Hematopoietic multipotent progenitor cell treated with erythropoietin and hydrocortisone succinate and interleukin-3 and kit ligand, for 6 days (in vitro differentiated cells): ENCODE data around the gene ISG20L2.

Experiments used
- DNase-seq: peaks from one replicate; pipeline ENCODE4 v3.0.0-alpha.2; 2015

The ISG20L2 gene

DNA sequence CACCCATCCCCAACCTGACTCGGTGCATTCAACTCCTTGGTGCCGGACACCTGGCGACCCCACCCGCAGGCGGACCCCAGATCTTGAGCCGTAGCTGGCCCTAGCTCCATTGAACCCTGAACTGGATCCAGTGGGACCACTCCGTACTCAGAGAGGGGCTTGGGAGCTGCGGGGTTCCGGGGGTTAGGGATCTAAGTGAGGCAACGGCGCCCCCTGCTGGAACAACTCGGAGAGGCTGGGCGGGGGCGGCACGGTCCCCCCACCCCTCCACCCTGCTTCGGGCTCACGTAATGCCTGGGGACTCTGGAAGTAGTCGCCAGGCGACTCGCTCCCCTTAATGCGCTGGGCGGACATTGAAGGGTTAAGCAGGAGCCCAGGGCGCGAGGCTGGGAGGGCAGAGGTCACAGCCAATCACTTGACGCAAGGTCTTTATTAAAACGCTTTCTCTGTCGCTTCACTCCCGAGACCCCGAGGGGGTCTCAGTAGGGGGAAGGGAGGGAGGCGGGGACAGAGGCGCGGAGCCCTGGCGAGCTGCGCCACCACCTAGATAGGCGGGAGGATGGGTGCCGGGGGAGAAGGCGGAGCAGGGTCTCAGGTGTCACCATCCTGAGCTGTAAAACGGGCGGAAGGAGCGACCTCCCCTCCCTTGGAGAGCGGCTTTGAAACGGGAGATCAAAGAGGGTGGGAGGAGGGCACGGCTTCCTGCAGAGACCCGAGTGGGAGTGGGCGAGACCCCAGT lies 22.5 kb downstream of the ISG20L2 start:
- peak; percentile 67 for DNase-seq

DNA sequence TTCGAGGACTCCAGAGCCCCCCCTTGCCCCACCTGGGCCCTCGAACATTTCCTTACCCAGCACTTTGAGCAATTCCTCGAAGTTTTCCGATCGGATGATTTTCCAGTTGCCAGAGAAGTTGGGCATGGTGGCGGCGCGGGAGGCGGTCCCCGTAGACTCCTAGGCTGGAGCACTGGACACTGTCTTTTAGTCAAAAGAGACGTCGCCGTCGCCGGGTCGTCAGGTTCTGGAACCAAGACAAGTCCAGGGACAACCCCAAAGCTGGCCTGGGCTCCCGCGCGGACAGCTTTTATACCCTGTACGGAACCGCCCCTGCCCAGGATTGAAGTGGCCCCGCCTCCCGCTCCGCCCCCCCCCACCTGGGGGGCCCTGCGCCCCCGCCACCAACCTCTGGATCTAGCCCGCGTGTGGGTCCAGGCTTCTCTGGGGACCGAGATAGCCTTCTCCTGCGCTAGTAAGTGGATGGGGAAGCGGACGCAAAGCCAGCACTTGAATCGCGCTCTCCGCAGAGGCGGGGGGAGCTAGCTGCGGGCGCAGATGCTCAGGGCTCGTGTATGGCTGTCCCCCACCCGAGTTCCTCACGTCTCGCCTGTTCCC lies 23.1 kb downstream of the ISG20L2 start, which contains the start of gene CRABP2:
TSS of gene CRABP2 (minus strand) at position 263 of the 597 bp plus-strand sequence. CDS start at position 126, 137 bp downstream.
- no peak for DNase-seq

DNA sequence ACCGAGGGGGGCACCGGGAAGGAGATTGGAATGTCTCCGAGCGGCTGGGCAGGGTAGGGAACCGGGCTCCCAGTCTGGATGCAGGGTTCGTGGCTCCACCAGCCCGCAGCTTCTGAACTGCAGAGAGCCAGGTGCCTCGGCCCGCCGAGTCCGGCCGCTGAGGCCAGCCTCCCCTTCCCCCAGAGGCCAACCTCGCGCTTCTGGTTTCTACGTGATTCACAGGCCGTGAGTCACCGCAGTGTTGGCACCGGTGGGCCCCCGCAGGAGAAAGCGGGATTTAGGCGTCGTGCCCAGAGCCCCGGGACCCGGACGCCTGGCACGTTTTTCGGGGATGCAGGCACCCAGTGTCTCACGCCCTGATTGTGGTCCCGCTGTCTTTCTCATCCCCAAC lies 23.6 kb downstream of the ISG20L2 start:
- DNase-seq, result no peak

DNA sequence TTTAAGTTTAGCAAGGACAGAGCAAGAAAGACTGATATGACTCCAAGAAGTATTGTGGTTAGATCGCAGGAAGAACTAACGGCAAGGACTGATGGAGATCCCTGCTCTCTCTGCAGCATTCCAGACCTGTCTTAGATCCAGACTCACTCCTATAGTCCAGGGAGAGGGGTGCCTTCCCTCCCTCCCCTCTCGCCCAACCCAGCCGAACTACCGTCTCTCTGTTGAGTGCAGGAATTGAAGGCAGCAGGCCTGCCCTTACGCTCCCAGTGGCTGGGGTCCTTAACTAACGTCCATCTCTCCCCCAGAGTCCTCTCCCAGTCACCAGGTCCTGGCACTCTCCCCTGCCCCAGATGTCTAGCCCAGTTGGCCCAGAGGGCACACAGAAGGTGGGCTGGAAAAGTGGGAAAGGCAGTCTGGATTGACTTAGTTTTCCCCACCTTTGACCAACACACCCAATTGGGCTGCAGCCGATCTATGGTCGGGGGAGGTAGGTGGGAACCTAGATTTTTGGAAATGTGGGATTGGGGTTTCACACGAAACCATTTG lies 24.3 kb downstream of the ISG20L2 start:
- no peak for DNase-seq

DNA sequence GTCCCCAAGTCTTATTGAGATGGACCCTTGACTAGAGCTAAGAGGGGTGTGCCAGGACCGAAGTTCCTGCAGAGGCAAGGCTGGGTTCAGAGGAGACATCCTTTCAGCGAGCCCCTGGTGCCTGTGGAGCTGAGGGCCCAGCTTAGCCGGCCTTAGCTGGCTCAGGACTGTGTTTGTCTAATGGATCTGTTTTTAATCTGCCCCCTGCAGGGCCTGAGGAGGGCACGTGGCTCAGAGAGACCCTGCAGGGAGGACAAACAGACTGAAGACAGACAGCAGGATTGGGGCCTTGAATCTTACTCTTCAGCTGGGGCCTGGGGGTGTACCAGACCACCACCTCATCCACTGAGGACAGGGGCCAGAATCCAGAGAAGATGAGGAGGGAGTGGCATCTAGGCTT lies 24.8 kb downstream of the ISG20L2 start:
- no peak for DNase-seq

DNA sequence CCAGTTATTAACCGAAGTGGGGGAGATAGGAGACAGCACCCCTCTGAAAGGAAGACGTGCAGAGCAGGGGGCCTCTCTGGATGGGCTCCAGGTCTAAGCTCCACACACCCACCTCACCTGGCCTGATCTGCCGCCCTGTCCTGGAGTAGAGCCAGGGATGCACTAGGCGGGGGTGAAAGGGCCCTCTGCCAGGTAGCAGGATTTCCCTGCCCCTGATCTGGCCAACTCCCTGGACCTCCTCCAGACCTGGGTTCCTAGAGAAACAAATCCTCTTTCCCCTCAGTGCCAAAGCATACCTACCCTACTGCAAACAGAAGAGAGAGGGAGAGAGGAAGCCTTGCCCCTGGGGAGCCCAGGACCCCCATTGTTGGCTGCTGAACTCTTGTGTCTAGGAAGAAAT lies 25.2 kb downstream of the ISG20L2 start:
- no peak for DNase-seq

DNA sequence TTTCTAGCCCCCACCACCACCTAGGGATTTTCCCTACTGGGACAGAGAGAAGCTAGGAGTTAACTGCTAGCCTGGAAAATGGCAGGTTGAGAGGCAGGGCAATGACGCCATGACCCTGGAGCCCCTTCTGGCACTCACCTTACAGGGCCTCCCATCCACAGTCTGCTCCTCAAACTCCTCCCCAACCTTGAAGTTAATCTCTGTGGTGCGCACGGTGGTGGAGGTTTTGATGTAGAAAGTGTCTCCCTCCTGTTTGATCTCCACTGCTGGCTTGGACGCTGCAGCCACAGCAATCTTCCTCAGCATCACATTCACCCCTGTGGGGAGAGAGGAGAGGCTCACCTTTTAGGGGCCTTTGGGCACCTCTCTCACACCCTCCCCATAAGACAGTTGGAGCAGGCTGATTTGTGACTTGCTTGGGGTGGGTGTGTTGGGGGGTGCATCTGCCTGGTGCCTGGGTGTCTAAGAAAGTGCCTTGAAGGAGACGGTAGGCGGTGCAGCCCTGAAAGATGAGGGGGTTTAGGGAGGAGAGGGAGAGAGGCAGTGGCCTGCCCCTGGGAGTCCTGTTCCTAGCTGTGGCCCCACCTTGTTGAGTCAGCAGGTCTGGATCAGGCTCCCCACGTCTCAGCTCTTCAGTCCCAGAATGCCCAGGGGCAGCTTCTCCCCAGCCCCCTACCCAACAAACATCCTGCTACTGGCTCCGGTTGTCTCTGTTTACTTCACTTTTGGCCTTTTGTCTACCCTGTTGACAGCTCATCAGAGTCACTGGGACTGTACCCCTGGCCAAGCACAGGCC lies 27.6 kb downstream of the ISG20L2 start:
- DNase-seq, result no peak

DNA sequence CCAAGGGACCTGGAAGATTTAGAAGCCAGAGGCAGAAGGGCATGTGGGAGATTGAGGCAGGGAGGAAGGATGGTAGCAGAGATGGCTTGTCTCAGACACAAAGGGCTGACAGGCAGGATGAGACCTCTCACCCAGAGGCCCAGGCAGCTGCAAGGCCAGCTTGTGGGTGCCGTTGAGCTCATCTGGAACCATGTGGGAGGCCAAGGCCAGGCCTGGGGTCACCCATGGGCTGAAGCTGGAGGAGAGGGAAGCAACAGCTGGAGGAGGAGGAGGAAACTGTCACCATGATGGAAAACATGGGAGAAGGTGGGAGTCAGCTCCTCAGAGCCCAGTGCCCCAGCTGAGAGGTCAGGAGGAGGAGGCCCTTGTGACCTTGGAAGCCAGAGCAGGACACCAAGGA lies 29.6 kb downstream of the ISG20L2 start:
- DNase-seq, result no peak

DNA sequence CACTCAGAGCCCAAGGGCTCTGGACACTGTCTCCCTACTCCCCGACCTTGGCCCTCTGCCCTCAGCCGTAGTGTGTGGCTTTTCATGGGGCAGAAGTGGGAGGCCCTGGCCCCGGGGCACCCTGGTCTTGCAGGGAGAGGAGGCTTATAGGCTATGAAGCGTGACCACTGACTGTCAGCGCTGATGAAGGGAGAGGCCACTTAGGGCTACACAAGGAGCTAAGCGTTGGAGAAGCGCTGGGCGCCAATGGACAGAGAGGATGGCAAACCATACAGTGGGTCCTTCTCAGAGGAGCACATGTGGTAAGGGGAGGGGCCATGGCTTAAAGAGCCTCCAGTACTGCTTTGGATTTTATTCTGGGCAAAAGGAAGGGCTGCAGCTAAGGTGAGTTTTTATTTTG lies 31.1 kb downstream of the ISG20L2 start:
- no peak for DNase-seq

DNA sequence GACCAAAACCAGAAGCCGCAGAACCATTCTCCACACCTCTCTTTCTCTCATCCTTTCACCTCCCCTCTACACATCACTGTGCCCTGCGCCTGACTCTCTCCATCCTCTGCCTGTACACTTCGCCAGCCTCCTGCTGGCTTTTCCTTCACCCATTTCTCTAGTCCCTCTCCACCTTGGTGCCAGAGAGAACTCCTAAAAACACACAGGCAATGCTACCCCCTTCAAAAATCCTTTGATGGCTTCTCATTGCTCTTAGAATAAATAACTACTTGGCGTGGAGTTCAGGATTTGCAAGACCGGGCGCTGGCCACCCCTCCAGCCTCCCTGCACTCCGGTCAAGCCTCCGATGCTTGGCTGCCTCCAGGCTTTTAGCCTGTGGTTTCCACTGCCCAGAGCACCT lies 31.8 kb downstream of the ISG20L2 start:
- no peak for DNase-seq

DNA sequence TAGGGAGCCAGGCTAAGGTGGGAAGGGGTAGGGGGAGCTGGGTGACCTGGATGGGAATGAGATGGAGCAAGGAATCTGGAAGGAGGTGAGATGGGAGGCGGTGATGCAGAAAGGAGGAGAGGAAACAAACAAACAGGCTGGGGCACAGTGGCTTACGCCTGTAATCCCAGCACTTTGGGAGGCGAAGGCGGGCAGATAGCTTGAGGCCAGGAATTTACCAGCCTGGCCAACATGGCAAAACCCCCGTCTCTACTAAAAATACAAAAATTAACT lies 33.9 kb downstream of the ISG20L2 start:
- DNase-seq, result no peak

DNA sequence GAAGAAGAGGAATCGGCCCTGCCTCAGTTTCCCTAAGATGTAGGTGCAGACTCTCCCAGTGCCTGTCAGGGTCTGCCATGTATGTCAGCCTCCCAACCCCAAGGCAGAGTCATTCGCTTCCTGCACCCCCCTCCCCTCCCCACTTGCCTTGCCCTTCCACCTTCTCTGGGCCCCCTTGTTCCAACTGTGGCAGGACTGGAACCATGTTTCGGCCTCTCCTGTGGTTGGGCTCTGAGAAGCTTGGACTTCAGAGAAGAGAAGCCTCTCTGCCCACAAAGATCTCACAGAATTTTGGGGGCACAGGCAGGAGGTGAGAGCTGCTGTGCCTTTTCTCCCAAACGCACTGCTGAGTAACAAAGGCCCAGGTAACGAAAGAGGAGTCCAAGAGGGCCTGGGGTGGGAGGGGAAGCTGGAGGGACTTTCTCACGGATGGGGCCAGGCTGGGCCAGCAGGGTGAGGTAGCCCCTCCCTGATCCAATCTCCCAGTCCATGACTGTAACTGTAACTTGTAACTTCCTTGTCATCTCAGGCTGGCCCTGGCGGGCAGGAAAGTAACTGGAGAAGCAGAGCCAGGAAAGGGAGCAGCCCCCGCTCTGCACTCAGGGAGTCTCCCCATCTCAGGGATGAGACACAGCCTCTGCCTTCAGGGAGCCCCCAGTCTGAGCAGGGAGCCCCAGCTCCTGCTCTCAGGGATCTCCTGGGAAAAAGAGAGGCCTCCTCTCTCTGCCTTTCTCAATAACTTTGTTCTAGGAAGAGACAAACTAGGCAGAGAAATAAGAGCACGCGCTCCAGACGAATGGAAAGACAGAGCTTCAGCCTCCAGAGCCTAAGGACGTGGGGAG lies 34.5 kb downstream of the ISG20L2 start:
- no peak for DNase-seq

DNA sequence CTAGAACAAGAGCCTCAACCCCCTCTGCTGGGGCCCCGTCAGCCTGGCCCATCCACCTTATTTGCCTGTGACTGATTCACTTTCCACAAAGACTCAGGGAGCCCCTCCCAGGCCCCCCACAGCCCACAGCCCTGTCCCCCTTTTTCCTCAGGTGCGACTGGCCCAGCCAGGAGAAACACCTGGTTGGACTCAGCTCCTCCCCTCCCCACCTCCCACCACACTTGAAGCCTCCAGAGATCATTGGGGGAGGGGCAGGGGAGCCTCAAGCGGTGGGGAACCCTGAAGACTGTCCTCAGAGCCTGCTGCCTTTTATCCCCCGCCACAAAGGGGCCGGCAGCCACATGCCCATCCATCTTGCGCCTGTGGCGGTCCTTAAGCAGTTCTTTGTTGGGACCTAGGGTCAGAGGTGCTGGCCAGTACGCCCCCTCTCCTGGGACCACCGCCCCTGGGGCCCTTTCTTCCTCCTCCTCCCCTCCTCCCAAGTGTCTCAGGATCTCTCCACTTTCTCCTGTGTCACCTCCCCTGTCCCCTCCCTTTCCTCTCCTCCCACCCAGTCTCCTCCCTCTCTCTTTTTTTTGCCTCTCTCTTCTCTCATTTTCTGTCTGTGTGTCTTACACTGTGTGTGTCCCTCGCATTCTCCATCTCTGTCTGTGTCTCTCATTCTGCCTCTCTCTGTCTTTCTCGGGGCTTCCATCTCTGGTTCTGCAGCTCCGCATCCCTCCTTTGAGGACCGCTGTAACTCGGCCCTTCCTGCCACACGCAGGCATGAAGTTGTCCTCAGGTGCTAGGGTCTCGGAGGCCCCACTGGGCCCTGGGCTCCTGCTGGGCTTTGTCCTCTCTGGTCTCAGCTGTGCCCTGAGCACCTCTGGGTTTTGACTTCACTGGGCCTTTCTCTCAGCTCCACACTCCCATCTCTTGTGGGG lies 35.4 kb downstream of the ISG20L2 start:
- DNase-seq, result peak; percentile 57

DNA sequence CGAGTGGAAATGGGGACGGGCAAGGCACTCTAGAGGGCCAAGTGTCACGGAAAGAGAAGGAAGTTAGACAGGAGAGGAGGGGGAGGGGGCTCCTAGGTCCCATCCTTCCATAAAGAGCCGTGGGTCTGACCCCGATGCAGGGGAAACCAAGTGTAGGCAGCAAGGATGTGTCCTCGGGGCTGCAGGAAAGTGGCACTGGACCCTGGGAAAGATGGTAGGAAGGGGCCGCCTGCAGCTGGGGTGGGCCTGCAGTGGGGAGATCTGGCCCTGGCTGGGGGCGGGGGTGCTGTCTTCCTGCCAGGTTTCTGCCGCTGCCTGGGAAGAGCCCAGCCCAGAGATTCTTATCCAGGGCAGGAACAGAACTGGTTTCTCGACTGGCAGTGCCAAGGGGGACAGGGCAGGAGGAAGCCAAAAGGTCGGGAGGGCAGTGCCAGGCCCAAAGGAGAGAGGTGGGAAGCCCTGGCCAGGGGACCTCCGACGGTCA lies 36.1 kb downstream of the ISG20L2 start:
- no peak for DNase-seq

DNA sequence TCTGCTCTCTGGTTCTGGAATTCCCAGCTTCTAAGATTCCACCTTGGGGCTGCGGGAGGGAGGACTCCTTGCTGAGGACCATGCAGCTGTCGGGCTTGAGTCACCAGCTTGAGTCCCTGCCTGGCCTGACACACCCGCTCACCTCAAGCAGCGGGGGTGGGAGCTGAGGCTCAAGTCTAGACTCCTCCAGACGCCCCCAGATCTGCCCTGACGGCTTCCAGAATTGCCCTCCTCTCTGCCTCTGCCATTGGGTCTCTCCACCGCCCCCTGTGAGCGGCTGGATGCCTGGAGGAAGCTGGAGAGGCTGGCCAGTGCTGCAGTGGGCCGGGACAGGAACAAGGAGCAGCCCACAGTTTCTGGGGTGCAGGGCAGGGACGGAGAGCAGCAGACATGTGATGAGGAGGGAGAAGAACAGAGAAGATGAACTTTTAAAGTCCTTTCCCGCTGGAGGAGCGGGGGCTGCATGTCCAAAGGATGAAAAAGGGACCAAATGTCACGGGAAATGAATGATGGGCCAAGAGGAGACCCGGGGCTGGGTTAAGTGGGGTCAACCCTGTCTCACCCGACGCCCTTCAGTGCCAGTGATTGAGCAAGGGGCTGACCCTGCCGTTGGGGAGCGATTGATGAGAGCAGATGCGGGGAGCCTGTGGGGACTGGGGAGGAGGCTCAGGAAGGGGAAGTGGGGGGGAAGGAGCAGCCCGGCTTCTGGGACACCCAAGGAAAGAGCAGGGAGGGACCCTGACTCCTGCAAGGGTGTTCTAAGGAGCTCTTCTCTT lies 36.7 kb downstream of the ISG20L2 start:
- DNase-seq, result no peak

DNA sequence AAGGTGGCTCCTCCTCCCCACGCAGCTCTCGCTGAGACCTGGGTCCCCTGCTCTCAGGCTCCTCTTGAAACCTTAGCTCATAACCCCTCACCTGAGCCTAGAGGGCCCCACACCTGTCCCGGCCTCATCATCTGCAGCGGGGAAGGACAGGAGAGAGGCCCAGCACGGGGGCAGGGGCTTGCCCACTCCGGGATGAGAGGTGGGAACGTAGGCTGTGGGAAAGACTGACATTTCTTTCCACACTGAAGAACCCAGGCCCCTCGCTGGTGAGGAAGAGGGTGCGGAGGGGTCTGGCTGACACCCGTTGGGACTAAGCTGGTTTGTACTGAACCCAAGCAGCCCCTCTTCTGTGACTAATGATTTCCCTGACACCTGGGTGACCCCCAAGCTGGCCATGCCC lies 37.4 kb downstream of the ISG20L2 start:
- DNase-seq, result no peak

DNA sequence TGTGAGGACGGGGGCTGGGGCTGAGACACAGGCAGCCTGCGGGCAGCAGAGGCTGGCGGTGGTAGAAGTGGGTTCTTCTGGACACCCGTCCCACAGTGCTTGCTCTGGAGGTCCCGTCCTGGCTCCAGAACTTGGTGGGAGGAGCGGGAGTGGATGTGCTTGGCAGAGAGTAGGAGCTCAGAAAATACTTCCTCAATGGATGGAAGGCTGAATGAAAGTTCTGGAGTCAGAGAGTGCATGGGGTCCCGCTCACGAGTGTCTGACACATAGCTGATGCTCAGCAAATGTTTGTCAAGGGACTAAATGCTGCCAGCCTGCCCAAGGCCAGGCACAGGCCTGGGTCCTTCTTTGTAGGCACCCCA lies 37.9 kb downstream of the ISG20L2 start:
- DNase-seq, result no peak

DNA sequence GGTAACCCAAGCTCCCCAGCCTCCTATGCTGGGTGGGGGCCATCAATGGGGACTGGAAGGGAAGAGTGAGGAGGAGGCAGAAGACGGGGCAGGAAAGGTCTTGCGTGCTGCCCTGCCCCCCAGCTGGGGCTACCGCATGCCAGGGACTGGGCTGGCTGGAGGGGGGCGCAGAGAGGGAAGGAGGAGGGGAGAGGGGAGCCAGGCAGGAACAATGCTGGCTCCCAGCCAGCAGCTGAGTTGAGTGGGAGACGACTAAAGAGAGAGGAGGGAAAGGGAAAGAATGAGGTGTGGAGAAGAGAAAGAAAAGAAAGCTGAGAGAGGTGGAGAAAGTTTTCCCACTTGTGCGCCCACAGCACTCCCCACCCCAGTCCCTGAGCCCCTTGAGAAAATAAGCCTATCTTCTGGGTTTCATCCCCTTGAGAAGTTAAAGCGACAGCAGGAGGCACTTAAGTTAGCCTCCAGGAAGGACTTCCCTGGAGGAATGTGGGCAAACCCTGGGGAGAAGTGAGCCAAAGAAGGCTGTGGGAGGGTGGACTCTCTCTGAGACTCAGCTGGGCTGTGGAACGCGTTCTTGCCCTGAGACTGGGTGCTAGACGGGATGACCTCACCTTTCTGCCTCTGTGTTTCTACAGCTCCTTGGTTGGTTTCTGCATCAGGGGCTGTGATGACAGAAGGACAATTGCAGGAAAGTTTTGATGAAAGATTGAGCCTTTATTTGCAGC lies 38.5 kb downstream of the ISG20L2 start:
- DNase-seq, result no peak

DNA sequence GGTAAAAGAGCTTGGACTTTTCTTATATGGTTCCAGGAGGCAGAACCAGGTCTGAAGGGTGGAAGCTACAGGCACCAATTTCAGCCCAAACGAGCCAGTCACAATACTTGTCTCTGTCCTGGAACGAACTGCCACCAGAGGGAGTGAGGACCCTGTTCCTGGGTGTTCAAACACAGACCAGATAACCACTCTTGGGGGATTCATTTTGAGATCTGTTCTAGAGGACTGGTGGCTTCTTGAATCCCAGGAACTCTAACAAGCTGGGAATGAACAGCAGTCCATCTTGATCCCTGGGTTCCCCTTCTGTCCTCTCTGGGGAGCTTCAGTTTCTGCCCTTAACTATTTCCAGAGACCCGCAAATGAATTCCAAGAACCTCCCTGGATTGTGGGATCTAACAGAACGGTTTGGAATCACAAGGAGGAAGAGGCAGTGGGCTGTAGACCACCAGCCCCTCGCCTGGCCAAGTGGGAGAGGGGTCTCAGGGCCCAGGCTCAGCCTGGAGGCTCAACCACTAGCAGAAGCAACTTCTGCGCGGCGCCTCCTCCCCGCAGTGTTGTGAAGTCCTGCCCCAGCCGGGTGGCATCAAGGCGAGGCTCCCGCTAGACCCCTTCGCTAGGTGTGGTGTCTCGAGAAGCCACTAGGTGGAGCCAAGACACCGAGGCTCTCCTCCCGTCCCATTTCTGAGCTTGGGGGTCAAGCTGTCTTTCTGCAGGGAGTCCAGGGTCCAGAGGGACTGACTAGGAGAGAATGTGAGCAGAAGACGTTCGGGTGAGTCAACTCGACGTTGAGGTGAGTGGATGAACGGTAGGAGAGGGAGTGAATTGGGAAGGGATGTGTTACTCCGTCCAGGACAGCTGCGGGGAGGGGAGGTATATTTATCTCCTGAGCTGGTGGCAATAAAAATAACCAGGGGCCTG lies 39.3 kb downstream of the ISG20L2 start:
- peak; percentile 93 for DNase-seq
